ENCODE measurements around the gene ARMC10. TPM values are rescaled to one million over a fixed set of nuclear protein-coding genes. Genes with fewer than 3 reads are reported as not detected.

The ARMC10 gene
- total RNA-seq, 4 donors from 2014 or later: 35.4 to 41.7 (median 39.7) TPM

DNA sequence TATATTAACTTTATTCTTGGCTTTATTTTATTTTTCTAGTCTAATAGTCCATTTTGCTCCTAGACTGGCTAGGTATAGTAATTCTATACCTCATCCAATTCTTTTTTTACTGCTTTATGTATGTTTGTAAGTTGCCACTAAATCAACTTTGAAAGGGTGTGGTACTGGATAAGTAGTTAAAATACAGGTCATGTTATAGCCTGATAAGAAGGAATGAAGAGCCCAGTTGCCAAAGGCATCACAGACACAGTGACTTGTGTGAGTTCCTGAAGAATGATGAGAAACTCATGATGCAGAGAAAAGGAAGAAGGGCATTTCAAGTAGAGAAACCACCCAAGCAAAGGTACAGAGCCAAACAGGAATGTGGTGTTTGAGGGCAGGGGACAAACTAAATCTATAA, 46.7 kb downstream of the ARMC10 start:
- TF ChIP-seq, protein P1, sequence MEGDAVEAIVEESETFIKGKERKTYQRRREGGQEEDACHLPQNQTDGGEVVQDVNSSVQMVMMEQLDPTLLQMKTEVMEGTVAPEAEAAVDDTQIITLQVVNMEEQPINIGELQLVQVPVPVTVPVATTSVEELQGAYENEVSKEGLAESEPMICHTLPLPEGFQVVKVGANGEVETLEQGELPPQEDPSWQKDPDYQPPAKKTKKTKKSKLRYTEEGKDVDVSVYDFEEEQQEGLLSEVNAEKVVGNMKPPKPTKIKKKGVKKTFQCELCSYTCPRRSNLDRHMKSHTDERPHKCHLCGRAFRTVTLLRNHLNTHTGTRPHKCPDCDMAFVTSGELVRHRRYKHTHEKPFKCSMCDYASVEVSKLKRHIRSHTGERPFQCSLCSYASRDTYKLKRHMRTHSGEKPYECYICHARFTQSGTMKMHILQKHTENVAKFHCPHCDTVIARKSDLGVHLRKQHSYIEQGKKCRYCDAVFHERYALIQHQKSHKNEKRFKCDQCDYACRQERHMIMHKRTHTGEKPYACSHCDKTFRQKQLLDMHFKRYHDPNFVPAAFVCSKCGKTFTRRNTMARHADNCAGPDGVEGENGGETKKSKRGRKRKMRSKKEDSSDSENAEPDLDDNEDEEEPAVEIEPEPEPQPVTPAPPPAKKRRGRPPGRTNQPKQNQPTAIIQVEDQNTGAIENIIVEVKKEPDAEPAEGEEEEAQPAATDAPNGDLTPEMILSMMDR (IDR thresholded peaks at IDR 0.05; ENCODE audit: low read depth): no peak

DNA sequence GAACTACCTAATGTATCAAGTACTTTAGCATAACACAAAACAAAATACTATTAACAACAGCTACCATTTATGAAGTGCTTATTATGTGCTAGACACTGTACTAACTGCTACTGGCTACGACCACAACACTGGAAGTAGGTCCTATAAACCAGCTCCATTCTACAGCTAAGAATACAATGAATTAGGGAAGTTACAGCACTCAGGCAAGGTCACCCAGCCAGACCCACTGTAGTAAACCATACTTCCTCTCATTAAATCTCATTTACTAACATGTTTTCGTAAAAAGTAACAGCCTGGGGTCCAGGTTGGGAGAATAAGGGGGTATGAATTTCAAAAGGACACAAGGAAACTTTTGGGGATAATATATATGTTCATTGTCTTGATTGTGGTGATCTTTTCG, 48.6 kb downstream of the ARMC10 start:
- TF ChIP-seq, protein P1 (IDR thresholded peaks at IDR 0.05; ENCODE audit: low read depth): no peak

DNA sequence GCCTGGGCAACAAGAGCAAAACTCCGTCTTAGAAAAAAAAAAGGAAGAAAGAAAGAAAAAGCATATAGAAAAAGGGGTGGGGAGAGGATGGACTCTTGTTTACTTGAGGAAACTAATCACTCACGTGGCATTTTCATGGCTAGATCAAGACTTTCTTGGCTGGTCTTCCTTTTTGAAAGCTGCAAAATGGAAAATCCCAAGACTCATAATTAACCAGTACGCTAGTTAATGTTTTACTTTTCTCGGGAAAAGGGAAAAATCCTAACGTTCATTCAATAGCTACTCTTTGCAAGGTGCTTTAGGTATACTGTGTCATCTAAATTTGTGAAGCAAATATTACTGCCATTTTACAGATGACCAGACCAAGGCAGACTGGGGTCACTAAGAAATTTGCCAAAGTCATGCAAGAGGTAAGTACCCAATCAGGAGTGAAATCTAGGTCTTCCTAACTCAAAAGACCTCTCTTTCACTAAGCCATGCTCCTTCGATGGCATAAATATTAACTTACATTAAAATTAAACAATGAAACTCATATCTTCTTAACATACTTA, 49.6 kb downstream of the ARMC10 start:
- TF ChIP-seq, protein P1 (IDR thresholded peaks at IDR 0.05; ENCODE audit: low read depth): no peak

DNA sequence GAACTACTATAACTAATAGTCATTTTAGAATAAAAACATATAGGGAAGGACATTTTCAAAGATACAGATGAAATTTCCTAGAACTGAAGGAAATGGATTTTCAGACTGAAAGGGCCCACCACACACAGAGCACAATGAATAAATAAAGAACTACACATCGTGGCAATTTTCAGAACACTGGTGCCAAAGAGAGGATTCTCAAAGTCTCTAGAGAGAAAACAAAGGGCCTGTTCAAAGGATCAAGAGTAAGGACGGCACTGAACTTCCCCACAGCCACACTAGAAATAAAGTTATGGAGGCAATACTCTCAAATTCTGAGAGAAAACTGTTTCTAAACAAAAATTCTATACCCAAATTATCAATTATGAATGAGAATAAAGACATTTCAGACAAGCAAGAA, 52.1 kb downstream of the ARMC10 start:
- TF ChIP-seq, protein P1 (IDR thresholded peaks at IDR 0.05; ENCODE audit: low read depth): no peak

DNA sequence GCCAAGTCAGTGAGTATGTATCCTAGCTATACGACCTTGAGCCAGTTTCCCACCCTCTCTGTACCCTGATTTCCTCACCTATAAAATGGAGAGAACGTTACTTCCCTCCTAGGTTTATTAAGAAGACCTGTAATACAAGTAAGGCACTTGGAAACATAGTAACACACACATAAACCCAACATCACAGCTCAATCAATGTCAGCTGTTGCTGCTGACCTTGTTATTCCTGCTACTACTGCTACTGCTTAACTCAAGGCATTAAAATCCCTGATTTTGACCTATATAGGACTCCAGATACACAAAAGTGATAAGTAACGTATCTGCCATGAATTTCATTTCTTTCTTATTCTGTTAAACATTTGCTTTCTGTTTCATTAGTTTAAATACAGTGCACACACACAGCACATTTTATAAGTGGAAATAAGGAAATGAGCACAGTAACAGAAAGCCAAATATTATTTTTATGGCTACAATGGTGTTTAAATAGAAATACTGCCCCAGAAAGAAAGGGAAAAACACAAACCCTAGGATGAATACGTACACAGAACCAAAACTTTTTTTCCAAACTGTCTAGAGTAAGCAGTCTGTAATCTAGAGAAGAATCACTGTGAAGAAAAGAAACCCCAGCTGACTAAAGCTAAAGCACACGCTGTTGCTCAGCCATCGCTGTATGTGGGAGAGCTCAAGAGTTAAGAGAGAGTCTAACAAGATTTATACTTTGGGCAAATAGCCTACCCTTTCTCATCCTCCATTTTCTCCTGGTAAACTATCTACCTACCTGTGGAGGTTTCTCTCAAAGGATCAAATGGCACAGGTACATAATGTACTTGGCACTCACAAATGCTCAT, 55.0 kb downstream of the ARMC10 start:
- TF ChIP-seq, protein P1 (IDR thresholded peaks at IDR 0.05; ENCODE audit: low read depth): no peak

DNA sequence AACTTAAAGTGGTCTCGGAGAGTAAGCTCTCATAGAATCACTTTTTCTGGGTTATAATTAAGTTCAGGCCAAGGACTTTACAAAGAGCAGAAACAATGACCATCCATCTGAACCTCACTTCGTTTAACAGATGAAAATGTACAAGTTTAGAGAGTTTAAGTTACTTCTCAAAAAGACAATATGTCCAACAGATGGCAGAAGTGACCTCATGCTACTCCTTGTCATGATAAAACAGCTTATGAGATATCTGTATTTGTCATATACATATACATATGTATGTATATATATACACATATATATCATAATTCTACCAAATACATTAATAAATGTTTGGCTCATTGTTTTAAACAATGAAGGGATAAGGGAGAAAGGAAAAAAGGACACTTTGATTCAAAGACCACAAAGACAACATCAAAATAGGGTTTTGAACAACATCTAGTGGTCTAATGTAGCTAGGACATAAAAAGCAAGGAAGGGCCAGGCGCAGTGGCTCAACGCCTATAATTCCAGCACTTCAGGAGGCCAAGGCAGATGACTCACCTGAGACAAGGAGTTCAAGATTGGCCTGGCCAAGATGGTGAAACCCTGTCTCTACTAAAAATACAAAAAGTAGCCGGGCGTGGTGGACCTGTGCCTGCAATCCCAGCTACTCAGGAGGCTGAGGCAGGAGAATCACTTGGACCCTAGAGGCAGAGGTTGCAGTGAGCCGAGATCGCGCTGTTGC, 56.1 kb downstream of the ARMC10 start:
- TF ChIP-seq, protein P1 (IDR thresholded peaks at IDR 0.05; ENCODE audit: low read depth): no peak

All from subcutaneous adipose tissue (tissue), 4 donors.